Measurements from ENCODE around the gene NLGN1.

The NLGN1 gene

DNA sequence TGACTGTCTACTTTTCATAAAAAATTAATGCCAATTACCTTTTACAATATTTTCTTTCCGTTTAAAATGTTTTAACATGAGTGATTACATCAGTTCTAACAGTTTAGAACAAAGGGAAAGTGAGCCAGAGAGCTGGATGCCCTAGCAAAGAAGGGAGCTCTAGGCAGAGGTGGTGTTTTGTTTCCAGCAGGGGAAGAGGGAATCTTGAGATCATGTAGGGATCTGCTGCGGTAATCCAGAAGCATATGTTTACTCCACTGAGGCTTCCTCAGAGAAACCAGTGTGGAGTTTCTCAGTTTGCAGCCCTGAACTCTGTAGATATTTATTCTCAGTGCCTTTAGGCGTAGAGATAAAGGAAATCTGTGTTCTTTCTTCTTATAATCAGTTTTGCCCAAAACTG lies 399.3 kb downstream of the NLGN1 start:
- TF ChIP-seq, protein P1, sequence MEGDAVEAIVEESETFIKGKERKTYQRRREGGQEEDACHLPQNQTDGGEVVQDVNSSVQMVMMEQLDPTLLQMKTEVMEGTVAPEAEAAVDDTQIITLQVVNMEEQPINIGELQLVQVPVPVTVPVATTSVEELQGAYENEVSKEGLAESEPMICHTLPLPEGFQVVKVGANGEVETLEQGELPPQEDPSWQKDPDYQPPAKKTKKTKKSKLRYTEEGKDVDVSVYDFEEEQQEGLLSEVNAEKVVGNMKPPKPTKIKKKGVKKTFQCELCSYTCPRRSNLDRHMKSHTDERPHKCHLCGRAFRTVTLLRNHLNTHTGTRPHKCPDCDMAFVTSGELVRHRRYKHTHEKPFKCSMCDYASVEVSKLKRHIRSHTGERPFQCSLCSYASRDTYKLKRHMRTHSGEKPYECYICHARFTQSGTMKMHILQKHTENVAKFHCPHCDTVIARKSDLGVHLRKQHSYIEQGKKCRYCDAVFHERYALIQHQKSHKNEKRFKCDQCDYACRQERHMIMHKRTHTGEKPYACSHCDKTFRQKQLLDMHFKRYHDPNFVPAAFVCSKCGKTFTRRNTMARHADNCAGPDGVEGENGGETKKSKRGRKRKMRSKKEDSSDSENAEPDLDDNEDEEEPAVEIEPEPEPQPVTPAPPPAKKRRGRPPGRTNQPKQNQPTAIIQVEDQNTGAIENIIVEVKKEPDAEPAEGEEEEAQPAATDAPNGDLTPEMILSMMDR (conservative IDR thresholded peaks at IDR 0.05; ENCODE audit: control insufficient read depth, insufficient read depth, low read depth, low read length) = no peak
- H3K4me3 ChIP-seq (ENCODE audit: control insufficient read depth, low read depth, low read length) = no peak overlapping the region
- DNase-seq (ENCODE audit: low read depth) = no peak

- TF ChIP-seq, protein P1 (conservative IDR thresholded peaks at IDR 0.05; ENCODE audit: control insufficient read depth, insufficient read depth, low read depth, low read length) = no peak
- DNase-seq (ENCODE audit: low read depth) = peak; percentile 30
- no peak overlapping the region for H3K4me3 ChIP-seq (ENCODE audit: control insufficient read depth, low read depth, low read length)
These were observed 401.7 kb downstream of the NLGN1 start for GRCh38 chr3:173799060-173799816.

GRCh38 chr3:173800154-173800553 lies 402.6 kb downstream of the NLGN1 start:
- DNase-seq (ENCODE audit: low read depth) = no peak
- TF ChIP-seq, protein P1 (conservative IDR thresholded peaks at IDR 0.05; ENCODE audit: control insufficient read depth, insufficient read depth, low read depth, low read length) = no peak
- no peak overlapping the region for H3K4me3 ChIP-seq (ENCODE audit: control insufficient read depth, low read depth, low read length)

DNA sequence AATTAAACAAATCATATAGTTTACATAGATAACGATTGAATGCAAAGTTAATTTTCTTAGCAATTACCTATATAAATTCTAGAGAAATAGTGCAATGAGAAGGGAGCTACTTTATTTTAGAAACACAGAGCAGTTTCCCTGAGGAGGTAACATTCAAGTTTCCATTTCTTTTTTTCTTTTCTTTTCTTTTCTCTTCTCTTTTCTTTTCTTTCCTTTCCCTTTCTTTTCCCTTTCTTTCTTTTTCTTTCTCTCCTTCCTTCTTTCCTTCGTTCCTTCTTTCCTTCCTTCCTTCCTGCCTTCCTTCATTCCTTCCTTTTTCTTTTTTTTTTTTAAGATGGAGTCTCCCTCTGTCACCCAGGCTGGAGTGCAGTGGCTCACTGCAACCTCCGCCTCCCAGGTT lies 417.3 kb downstream of the NLGN1 start:
- TF ChIP-seq, protein P1 (conservative IDR thresholded peaks at IDR 0.05; ENCODE audit: control insufficient read depth, insufficient read depth, low read depth, low read length) = no peak
- no peak for DNase-seq (ENCODE audit: low read depth)
- H3K4me3 ChIP-seq (ENCODE audit: control insufficient read depth, low read depth, low read length) = no peak overlapping the region

GRCh38 chr3:173819368-173819767 lies 421.8 kb downstream of the NLGN1 start:
- DNase-seq (ENCODE audit: low read depth) = no peak
- H3K4me3 ChIP-seq (ENCODE audit: control insufficient read depth, low read depth, low read length) = no peak overlapping the region
- TF ChIP-seq, protein P1 (conservative IDR thresholded peaks at IDR 0.05; ENCODE audit: control insufficient read depth, insufficient read depth, low read depth, low read length) = no peak

DNA sequence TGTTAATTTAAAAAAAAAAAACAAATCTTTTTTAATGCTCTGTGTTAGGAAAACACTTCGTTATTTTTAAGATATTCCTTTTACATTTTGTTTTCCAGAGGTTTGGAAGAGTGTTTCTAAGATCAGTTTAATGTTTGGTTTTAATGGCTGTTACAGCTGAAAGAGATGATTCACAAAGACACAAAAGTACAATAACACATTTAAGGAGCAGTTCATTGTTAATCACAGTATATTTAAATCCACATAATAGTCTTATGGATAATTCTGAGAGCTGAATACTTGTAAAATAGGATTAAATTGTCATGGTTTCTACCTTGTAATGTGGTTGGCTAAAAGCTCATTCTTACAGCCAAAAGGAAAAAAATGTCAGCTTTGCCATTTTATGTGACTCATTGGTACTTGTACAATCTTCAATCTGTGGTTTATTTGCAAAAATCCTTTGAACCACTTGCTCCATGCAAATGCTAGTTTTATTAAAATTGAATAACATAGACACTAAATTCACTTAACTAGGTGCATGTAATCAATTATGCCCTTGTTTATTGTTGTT lies 426.4 kb downstream of the NLGN1 start:
- peak; percentile 12 for DNase-seq (ENCODE audit: low read depth)
- TF ChIP-seq, protein P1 (conservative IDR thresholded peaks at IDR 0.05; ENCODE audit: control insufficient read depth, insufficient read depth, low read depth, low read length) = no peak
- H3K4me3 ChIP-seq (ENCODE audit: control insufficient read depth, low read depth, low read length) = no peak overlapping the region
